Measurements from ENCODE around the gene CYTH2.

Gene CYTH2

GRCh38 chr19:48469289-48469881, at the start of gene CYTH2:
Gene CYTH2 (plus strand): TSS chr19:48469369. CDS start chr19:48469508, 139 bp downstream.
- Histone ChIP-seq H3K9ac (ENCODE audit: low read length) (peak within 1 kb of the TSS; percentile 78), H3K79me2 (ENCODE audit: low read length) (peaks cover 9% of the 10 kb centered on the region), H2AFZ (ENCODE audit: low read depth, low read length) (peak within 1 kb of the TSS; percentile 18; the same call in 1 of the 2 replicates), H3K27ac (ENCODE audit: low read length) (peak within 1 kb of the TSS; percentile 73), H3K9me3 (ENCODE audit: insufficient read depth, low read length) (no peaks in the 10 kb centered on the region), H3K4me2 (ENCODE audit: low read length) (peak within 1 kb of the TSS; percentile 92), H4K20me1 (ENCODE audit: insufficient read depth, low read length) (peaks cover 6% of the 10 kb centered on the region; the same call in 1 of the 2 replicates), H3K4me3 (ENCODE audit: low read length) (peak within 1 kb of the TSS; percentile 81), H3K27me3 (ENCODE audit: low read depth, low read length) (no peaks in the 10 kb centered on the region), H3K36me3 (replicated peaks; ENCODE audit: low read depth, low read length) (peaks cover 31% of the 10 kb centered on the region), H3K4me1 (ENCODE audit: low read length) (peaks cover 23% of the 10 kb centered on the region)
- TF ChIP-seq EZH2phosphoT487 (IDR thresholded peaks at IDR 0.05; ENCODE audit: low read depth), result no peak
- no peak for TF ChIP-seq CTCF (IDR thresholded peaks at IDR 0.05; ENCODE audit: low read depth, low read length)

GRCh38 chr19:48421548-48421947, 47.6 kb upstream of the CYTH2 start:
- no peak overlapping the region for H3K4me2 ChIP-seq (ENCODE audit: low read length)
- no peaks in the 10 kb centered on the region for H3K36me3 ChIP-seq (replicated peaks; ENCODE audit: low read depth, low read length)
- TF ChIP-seq EZH2phosphoT487 (IDR thresholded peaks at IDR 0.05; ENCODE audit: low read depth) (no peak), CTCF (IDR thresholded peaks at IDR 0.05; ENCODE audit: low read depth, low read length) (no peak)
- H3K79me2 ChIP-seq (ENCODE audit: low read length), result no peaks in the 10 kb centered on the region
- no peak overlapping the region for H2AFZ ChIP-seq (ENCODE audit: low read depth, low read length)
- H3K27ac ChIP-seq (ENCODE audit: low read length), result no peak overlapping the region
- H4K20me1 ChIP-seq (ENCODE audit: insufficient read depth, low read length), result no peaks in the 10 kb centered on the region
- H3K27me3 ChIP-seq (ENCODE audit: low read depth, low read length), result no peaks in the 10 kb centered on the region
- H3K4me1 ChIP-seq (ENCODE audit: low read length), result peaks cover 15% of the 10 kb centered on the region
- H3K4me3 ChIP-seq (ENCODE audit: low read length), result no peak overlapping the region
- H3K9ac ChIP-seq (ENCODE audit: low read length), result no peak overlapping the region
- no peaks in the 10 kb centered on the region for H3K9me3 ChIP-seq (ENCODE audit: insufficient read depth, low read length)

GRCh38 chr19:48424694-48425219, 44.4 kb upstream of the CYTH2 start:
- Histone ChIP-seq H3K9ac (ENCODE audit: low read length) (peak overlapping the region; percentile 53), H2AFZ (ENCODE audit: low read depth, low read length) (peak overlapping the region; percentile 64)

More at GRCh38 chr19:48424694-48425219, 44.4 kb upstream of the CYTH2 start:
- Histone ChIP-seq H3K9me3 (ENCODE audit: insufficient read depth, low read length) (no peaks in the 10 kb centered on the region), H4K20me1 (ENCODE audit: insufficient read depth, low read length) (no peaks in the 10 kb centered on the region), H3K4me3 (ENCODE audit: low read length) (peak overlapping the region; percentile 64), H3K79me2 (ENCODE audit: low read length) (no peaks in the 10 kb centered on the region), H3K36me3 (replicated peaks; ENCODE audit: low read depth, low read length) (no peaks in the 10 kb centered on the region), H3K27me3 (ENCODE audit: low read depth, low read length) (no peaks in the 10 kb centered on the region), H3K27ac (ENCODE audit: low read length) (peak overlapping the region; percentile 28; the same call in 1 of the 2 replicates), H3K4me2 (ENCODE audit: low read length) (peak overlapping the region; percentile 85), H3K4me1 (ENCODE audit: low read length) (peaks cover 11% of the 10 kb centered on the region)
- TF ChIP-seq EZH2phosphoT487 (IDR thresholded peaks at IDR 0.05; ENCODE audit: low read depth) (no peak), CTCF (IDR thresholded peaks at IDR 0.05; ENCODE audit: low read depth, low read length) (no peak)
